Choroid plexus epithelial cell (primary cell): ENCODE data around the gene ENDOV.

Experiments
- DNase-seq: peaks from one replicate; pipeline ENCODE4 v3.0.0-alpha.2; 2010; ENCODE audit warnings: low read depth
- H3K4me3 ChIP-seq: 2 replicates; pipeline ENCODE4 v1.5.1; 2011; ENCODE audit warnings: low read depth, mild to moderate bottlenecking, control low read depth, low read length, moderate library complexity
- TF ChIP-seq, protein P1 (sequence below): conservative IDR thresholded peaks from 2 replicates; pipeline ENCODE4 v1.5.1; 2011; ENCODE audit warnings: low read depth, mild to moderate bottlenecking, control low read depth, inconsistent platforms, low read length, moderate library complexity

The ENDOV gene

DNA sequence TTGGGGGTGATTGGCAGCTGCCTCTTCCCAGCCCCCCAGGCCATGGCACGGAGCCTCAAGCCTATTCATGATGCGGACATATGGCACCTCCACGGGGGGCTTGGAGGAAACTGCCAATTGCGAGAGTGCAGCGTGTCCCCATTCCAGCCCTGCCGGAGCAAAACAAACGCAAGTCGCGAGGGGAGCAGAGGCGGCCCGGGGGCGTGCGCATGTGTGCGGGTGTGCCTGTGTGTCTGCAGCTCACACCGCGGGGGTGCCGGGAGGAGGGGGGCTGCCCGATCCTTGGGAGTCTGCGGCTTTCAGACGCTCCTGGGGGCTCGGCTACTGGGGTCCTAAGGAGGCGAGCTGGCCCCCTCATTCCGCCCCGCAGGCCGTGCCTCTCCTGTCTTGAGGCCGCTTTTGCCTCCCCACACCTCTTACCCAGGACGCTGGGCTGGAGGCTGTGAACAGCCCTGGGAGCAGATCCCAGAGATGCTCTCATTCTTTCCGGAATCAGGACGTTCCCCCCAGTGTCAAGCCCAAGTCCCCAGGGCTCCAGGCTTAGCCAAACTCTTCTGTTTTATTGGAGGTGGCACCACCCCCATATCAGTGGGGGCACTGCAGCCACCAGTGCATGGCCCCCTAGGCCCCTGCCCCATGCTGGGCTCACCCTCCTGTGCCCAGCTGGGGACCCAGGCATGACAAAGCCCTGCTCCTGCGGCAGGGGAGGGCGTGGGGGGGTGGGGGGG lies 29.1 kb downstream of the ENDOV start:
- DNase-seq: no peak
- TF ChIP-seq, protein P1, sequence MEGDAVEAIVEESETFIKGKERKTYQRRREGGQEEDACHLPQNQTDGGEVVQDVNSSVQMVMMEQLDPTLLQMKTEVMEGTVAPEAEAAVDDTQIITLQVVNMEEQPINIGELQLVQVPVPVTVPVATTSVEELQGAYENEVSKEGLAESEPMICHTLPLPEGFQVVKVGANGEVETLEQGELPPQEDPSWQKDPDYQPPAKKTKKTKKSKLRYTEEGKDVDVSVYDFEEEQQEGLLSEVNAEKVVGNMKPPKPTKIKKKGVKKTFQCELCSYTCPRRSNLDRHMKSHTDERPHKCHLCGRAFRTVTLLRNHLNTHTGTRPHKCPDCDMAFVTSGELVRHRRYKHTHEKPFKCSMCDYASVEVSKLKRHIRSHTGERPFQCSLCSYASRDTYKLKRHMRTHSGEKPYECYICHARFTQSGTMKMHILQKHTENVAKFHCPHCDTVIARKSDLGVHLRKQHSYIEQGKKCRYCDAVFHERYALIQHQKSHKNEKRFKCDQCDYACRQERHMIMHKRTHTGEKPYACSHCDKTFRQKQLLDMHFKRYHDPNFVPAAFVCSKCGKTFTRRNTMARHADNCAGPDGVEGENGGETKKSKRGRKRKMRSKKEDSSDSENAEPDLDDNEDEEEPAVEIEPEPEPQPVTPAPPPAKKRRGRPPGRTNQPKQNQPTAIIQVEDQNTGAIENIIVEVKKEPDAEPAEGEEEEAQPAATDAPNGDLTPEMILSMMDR: no peak
- H3K4me3 ChIP-seq: no peak overlapping the region

DNA sequence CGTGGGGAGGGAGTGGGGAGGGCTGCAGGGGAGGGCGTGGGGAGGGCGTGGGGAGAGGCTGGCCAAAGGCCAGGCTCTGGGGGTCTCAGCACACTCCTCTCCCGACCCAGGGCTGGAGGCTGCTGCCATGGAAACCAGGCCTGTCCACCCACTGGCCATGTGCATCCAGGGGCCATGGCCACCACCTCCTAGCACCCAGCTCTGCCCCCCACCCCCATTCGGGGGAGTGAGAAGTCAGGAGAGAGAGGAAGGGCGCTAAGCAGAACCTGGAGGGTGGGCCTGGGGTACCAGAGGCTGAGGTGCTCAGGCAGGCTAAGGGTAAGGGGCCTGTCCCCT lies 29.6 kb downstream of the ENDOV start:
- TF ChIP-seq, protein P1: no peak
- no peak for DNase-seq

DNA sequence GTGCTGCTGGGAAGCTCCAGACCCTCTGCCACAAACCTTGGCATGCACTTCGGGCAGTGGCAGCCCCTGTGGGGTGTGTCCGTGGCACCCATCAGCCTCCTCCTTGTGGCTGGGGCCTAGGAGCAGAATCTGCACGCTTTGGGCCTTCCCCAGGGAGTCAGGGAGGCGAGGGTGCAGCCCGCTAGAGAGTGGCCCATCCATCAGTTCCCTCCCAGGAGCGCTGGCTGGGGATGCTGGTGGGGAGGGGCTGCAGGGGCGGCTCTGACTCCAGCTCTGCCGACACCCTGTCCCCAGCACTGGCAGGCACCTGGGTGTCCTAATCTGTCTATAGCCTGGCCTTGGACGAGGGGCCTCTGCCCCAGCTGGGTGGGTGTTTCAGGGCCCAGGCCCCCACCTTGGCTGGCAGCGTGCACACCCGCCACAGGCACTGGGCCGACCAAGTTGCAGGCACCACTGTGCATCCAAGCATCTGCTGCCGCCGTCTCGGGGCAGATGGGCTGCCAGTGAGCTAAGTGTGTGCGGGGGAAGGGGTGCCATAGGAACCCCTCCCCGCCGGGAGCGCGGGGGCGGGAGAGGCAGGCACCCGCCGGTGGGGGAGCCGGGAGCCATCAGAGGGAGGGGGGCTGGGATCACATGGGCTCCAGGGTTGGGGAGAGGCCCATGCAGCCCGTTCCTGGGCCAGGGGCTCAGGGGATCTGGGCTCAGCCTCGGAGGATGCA lies 30.2 kb downstream of the ENDOV start:
- DNase-seq: no peak
- TF ChIP-seq, protein P1: no peak
- no peak overlapping the region for H3K4me3 ChIP-seq

More for the DNA sequence above, 29.6 kb downstream of the ENDOV start:
- H3K4me3 ChIP-seq: no peak overlapping the region

DNA sequence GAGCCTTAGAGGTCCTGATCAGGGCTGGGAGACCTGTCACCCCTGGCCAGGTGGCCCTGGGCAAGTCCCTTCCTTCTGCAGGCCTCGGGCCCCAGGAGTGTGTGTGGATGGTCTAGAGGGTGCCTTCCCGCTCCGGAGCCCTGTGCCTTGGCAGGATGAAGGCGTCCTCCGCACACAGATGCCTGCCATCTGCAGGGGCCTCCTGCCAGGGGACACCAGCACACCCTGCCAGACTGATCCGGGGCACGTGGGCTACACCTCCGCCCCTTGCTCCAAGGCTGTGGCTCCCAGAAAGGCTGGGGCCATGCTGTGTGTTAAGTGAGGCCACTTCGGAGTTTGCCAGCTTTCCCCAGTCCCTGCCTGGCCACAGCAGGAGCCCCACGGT lies 30.8 kb downstream of the ENDOV start:
- TF ChIP-seq, protein P1: no peak
- no peak for DNase-seq

DNA sequence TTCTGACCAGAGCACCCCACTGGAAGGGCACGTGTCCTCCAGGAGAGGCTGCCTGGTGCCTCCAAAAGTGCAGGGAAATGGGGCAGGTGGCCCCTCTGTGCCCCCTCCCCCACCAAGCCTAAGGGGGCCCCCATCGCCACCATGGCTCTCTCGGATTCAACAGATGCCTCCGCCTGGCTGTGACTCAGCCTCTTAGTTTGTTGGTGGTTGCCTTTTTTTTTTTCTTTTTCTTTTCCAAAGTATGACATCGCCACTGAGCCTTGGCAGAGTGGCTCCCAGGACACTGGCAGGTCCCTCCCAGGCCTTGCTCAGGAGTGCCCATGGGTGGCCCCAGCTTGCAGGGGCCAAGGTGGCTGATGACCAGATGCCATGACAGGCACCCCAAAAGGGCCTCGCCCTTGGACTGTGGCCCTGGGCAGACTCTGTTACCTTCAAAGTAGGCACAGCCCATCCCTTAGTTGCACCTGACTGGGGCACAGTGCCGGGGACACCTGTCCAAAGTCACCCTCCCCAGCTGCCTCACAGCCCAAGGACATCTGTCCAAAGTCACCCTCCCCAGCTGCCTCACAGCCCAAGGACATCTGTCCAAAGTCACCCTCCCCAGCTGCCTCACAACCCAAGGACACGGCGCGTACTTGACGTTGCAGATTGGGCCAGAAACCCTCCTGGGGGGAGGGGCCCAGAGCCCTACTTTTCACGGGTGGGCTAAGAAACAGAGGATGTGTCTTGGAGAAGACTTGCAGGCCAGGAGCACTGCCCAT lies 31.9 kb downstream of the ENDOV start:
- TF ChIP-seq, protein P1: no peak
- no peak for DNase-seq

More for the DNA sequence above, 30.8 kb downstream of the ENDOV start:
- H3K4me3 ChIP-seq: no peak overlapping the region

DNA sequence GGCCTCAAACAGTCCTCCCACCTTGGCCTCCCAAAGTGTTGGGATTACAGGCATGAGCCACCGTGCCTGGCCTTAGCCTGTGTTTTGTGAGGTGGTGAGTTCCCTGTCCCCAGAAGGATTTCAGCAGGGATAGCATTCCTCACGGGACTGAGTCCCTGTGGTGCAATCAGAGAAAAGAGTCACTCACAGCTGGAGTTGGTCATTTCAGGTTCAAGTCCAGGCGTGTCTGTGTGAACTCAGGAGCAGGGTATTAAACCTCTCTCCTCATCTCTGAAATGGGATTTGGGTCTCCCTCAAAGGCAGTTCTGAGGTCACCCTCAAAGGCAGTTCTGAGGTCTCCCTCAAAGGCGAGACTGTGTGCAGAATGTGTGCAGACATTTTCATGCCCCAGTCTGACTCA lies 32.8 kb downstream of the ENDOV start:
- H3K4me3 ChIP-seq: no peak overlapping the region
- DNase-seq: no peak
- TF ChIP-seq, protein P1: no peak

More for the DNA sequence above, 31.9 kb downstream of the ENDOV start:
- H3K4me3 ChIP-seq: no peak overlapping the region
